H1 (cell line): ENCODE results near the gene RBMS1.

Source experiments
- BACH1 ChIP-seq: IDR thresholded peaks from 2 replicates; pipeline ENCODE4 v1.6.1; 2012; ENCODE audit warnings: low read length, improper control_type of control experiment
- CHD2 ChIP-seq: IDR thresholded peaks from 2 replicates; pipeline ENCODE4 v1.6.1; 2012; ENCODE audit warnings: low read length, improper control_type of control experiment
- POLR2A ChIP-seq, 2 experiments: IDR thresholded peaks; 1 replicate in 1 of 2; 2 replicates in 1 of 2; pipeline ENCODE4 v1.6.1; 2011; ENCODE audit warnings: low read depth in 2 of 2, low read length in 2 of 2, mild to moderate bottlenecking in 2 of 2; ENCODE audit errors: control extremely low read depth in 1 of 2
- POLR2AphosphoS5 ChIP-seq: IDR thresholded peaks from 2 replicates; pipeline ENCODE4 v1.6.1; 2011; ENCODE audit warnings: low read depth, low read length
- RAD21 ChIP-seq, 2 experiments: IDR thresholded peaks in 1 of 2; conservative IDR thresholded peaks in 1 of 2; 2 replicates each; pipeline ENCODE4 v1.6.1; 2011; ENCODE audit warnings: low read depth in 2 of 2, low read length in 2 of 2, improper control_type of control experiment in 1 of 2, inconsistent platforms in 1 of 2, mild to moderate bottlenecking in 1 of 2, moderate library complexity in 1 of 2
- SIN3A ChIP-seq, 2 experiments: IDR thresholded peaks in 1 of 2; conservative IDR thresholded peaks in 1 of 2; 2 replicates each; pipeline ENCODE4 v1.6.1; 2011 to 2012; ENCODE audit warnings: low read length in 2 of 2, improper control_type of control experiment in 1 of 2, low read depth in 1 of 2, mild to moderate bottlenecking in 1 of 2
- SP1 ChIP-seq: IDR thresholded peaks from 2 replicates; pipeline ENCODE4 v1.6.1; 2011; ENCODE audit warnings: low read depth, low read length
- TF ChIP-seq, protein P1 (sequence below): IDR thresholded peaks from 2 replicates; pipeline ENCODE4 v1.6.1; 2011; ENCODE audit warnings: low read length, improper control_type of control experiment
- TF ChIP-seq, protein P2 (sequence below): IDR thresholded peaks from 2 replicates; pipeline ENCODE4 v1.6.1; 2012; ENCODE audit warnings: inconsistent platforms
- TF ChIP-seq, protein P3 (sequence below), 3 experiments: IDR thresholded peaks; 1 replicate in 2 of 3; 2 replicates in 1 of 3; pipeline versions ENCODE4 v1.5.1 to v1.6.1; 2011; ENCODE audit warnings: low read length in 3 of 3, mild to moderate bottlenecking in 3 of 3, inconsistent platforms in 2 of 3, low read depth in 1 of 3, moderate library complexity in 1 of 3; ENCODE audit not compliant: insufficient read depth in 1 of 3; ENCODE audit errors: control extremely low read depth in 1 of 3

DNA sequence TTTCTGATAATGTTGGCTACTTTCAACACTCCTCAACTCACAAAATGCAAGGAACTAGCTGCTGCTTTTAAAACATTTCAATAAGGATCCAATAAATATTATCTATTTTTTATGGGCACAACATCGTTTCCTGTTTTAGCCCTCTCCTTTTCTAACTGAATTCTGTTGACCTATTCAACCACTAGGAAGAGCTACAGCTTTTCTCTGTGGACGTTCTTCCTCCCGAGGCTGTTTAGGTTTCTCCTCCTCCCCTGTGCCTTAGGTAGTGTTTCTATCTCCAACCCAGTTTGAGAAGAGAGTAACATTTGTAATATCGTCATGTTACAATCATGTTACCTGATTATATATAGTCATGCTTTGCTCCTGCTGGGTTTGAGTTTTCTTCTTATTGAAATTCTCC is 202.2 kb downstream of the RBMS1 start:
- TF ChIP-seq POLR2AphosphoS5 (no peak), POLR2A (IDR thresholded peaks at IDR 0.05; ENCODE audit: control extremely low read depth in 1 of 2, low read depth in 2 of 2, low read length in 2 of 2) (no peak), BACH1 (no peak), CHD2 (no peak), RAD21 (IDR thresholded peaks at IDR 0.05 in 1 of 2, conservative IDR thresholded peaks at IDR 0.05 in 1 of 2; ENCODE audit: low read depth in 2 of 2, low read length in 2 of 2) (peak; percentile 34 to 40; a peak in 3 of 4 replicates), SIN3A (conservative IDR thresholded peaks at IDR 0.05 in 1 of 2, IDR thresholded peaks at IDR 0.05 in 1 of 2; ENCODE audit: low read depth in 1 of 2, low read length in 2 of 2) (no peak), SP1 (no peak)
- TF ChIP-seq, protein P1, sequence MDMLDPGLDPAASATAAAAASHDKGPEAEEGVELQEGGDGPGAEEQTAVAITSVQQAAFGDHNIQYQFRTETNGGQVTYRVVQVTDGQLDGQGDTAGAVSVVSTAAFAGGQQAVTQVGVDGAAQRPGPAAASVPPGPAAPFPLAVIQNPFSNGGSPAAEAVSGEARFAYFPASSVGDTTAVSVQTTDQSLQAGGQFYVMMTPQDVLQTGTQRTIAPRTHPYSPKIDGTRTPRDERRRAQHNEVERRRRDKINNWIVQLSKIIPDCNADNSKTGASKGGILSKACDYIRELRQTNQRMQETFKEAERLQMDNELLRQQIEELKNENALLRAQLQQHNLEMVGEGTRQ = no peak
- TF ChIP-seq, protein P2, sequence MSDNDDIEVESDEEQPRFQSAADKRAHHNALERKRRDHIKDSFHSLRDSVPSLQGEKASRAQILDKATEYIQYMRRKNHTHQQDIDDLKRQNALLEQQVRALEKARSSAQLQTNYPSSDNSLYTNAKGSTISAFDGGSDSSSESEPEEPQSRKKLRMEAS = no peak
- TF ChIP-seq, protein P3, sequence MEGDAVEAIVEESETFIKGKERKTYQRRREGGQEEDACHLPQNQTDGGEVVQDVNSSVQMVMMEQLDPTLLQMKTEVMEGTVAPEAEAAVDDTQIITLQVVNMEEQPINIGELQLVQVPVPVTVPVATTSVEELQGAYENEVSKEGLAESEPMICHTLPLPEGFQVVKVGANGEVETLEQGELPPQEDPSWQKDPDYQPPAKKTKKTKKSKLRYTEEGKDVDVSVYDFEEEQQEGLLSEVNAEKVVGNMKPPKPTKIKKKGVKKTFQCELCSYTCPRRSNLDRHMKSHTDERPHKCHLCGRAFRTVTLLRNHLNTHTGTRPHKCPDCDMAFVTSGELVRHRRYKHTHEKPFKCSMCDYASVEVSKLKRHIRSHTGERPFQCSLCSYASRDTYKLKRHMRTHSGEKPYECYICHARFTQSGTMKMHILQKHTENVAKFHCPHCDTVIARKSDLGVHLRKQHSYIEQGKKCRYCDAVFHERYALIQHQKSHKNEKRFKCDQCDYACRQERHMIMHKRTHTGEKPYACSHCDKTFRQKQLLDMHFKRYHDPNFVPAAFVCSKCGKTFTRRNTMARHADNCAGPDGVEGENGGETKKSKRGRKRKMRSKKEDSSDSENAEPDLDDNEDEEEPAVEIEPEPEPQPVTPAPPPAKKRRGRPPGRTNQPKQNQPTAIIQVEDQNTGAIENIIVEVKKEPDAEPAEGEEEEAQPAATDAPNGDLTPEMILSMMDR (IDR thresholded peaks at IDR 0.05; ENCODE audit: control extremely low read depth in 1 of 3, insufficient read depth in 1 of 3, low read depth in 1 of 3, low read length in 3 of 3) = peak in 2 of 3 experiments; percentile 8 to 12; a peak in 2 of 4 replicates
